ENCODE measurements around the gene CCL14. TPM values are rescaled to one million over a fixed set of nuclear protein-coding genes. Genes with fewer than 3 reads are reported as not detected.

Gene CCL14
- total and polyA plus RNA-seq, 4 donors: 2.9 to 66.0 (median 28.3) TPM

DNA sequence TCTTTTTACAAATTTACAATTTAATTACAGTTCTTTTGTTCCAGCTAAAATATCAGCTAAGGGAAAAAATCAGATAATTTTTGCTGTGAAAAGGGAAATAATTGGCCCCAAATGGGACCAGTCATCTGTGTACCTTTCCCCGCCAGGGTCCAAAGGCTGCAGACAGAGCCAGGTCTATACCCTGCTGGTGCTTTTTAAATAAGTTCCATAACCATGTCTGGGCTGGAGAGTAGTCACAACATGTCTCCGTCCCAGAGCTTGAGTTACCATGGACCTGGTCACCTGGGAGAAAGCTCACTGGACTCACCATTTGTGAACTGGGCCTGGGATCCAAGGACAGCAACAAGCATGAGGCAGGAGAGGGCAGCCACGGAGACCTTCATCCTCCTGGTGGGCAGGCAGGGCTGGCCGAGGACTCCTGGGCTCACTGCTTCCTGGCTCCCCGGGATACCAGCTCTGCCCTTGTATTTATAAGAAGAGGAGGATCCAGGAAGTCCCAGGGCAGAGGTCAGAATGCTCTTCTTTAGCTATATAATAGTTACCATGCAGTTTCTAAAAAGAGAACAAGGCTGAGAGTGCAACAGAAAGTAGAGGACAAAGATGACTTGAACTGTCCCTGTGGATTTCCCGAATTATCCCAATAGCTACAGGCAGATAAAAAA, 14.7 kb upstream of the CCL14 start, which contains the start of gene CCL15:
Gene CCL15 (minus strand): TSS at position 444 of the 662 bp plus-strand sequence. CDS start 61 bp downstream, at position 383.
- TF ChIP-seq, protein P1, sequence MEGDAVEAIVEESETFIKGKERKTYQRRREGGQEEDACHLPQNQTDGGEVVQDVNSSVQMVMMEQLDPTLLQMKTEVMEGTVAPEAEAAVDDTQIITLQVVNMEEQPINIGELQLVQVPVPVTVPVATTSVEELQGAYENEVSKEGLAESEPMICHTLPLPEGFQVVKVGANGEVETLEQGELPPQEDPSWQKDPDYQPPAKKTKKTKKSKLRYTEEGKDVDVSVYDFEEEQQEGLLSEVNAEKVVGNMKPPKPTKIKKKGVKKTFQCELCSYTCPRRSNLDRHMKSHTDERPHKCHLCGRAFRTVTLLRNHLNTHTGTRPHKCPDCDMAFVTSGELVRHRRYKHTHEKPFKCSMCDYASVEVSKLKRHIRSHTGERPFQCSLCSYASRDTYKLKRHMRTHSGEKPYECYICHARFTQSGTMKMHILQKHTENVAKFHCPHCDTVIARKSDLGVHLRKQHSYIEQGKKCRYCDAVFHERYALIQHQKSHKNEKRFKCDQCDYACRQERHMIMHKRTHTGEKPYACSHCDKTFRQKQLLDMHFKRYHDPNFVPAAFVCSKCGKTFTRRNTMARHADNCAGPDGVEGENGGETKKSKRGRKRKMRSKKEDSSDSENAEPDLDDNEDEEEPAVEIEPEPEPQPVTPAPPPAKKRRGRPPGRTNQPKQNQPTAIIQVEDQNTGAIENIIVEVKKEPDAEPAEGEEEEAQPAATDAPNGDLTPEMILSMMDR (IDR thresholded peaks at IDR 0.05; ENCODE audit: control extremely low read depth, extremely low read depth): no peak
- H3K27ac ChIP-seq (ENCODE audit: low read depth in 1 of 2, low read length in 1 of 2): no peak within 1 kb of the TSS
- peaks cover 0 to 9% (median 0%) of the 10 kb centered on the region in 5 donors for H3K4me1 ChIP-seq (ENCODE audit: control insufficient read depth in 5 of 5, insufficient read depth in 5 of 5, low read length in 5 of 5)
- H3K27me3 ChIP-seq (ENCODE audit: control insufficient read depth in 3 of 3, insufficient read depth in 3 of 3, low read length in 2 of 3): no peaks in the 10 kb centered on the region
- no peaks in the 10 kb centered on the region for H3K9me3 ChIP-seq (ENCODE audit: control insufficient read depth in 4 of 4, insufficient read depth in 3 of 4, low read length in 3 of 4)
- no peak within 1 kb of the TSS for H3K4me3 ChIP-seq
- no peaks in the 10 kb centered on the region for H3K36me3 ChIP-seq (ENCODE audit: control insufficient read depth in 4 of 4, insufficient read depth in 4 of 4, low read length in 4 of 4)
- ATAC-seq (ENCODE audit: insufficient read depth, low FRiP score): no peak
- H3K9ac ChIP-seq (ENCODE audit: insufficient read depth in 1 of 2, low read length in 2 of 2): no peak within 1 kb of the TSS
- DNase-seq: no peak
- 75 to 80% methylated on average over 6 of the region's 6 CpGs for WGBS, 2 donors

DNA sequence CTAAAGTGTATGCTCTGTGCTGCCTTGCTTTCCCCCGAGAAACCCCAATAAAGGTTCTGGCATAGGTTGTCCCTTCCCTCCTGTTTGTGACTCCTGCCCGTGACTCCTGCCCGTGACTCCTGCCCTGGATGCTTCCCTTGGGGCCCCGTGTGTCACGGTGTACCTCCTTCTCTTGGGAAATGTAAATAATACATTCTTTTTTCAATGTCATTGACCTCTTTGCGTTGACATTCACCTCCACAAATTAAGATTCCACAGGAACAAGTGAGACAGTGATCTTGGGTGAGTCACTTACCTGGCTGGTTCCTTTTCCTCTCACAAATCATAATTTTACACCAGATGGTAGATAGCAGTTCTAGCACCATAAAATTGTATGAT, 14.2 kb upstream of the CCL14 start:
- H3K27ac ChIP-seq (ENCODE audit: low read depth in 1 of 2, low read length in 1 of 2): no peak overlapping the region
- no peak overlapping the region for H3K9ac ChIP-seq (ENCODE audit: insufficient read depth in 1 of 2, low read length in 2 of 2)
- no peaks in the 10 kb centered on the region for H3K9me3 ChIP-seq (ENCODE audit: control insufficient read depth in 4 of 4, insufficient read depth in 3 of 4, low read length in 3 of 4)
- H3K27me3 ChIP-seq (ENCODE audit: control insufficient read depth in 3 of 3, insufficient read depth in 3 of 3, low read length in 2 of 3): no peaks in the 10 kb centered on the region
- H3K36me3 ChIP-seq (ENCODE audit: control insufficient read depth in 4 of 4, insufficient read depth in 4 of 4, low read length in 4 of 4): no peaks in the 10 kb centered on the region
- H3K4me3 ChIP-seq: no peak overlapping the region
- WGBS, 2 donors: 85 to 87% methylated on average over 6 of the region's 6 CpGs
- DNase-seq (no peak), ATAC-seq (ENCODE audit: insufficient read depth, low FRiP score) (no peak)
- TF ChIP-seq, protein P1 (IDR thresholded peaks at IDR 0.05; ENCODE audit: control extremely low read depth, extremely low read depth): no peak
- peaks cover 0 to 9% (median 0%) of the 10 kb centered on the region in 5 donors for H3K4me1 ChIP-seq (ENCODE audit: control insufficient read depth in 5 of 5, insufficient read depth in 5 of 5, low read length in 5 of 5)

DNA sequence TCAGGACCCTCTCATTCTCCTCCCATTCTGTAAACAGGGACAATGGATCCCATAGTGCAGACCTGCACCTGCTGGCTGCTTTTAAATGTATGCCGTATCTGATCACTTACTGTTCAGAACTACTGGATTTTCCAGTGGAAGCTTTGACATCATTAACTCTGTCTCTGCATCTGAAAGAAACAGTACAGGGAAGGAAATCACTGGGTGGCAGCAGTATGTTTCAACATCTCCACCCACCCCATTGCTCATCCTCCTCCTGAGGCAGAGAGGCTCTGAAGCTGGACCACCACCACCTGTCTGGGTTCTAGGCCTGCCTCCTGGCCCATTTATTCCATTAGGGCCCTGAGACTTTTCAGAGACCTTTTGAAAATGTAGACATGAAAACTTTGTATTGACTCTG, 12.2 kb upstream of the CCL14 start:
- Histone ChIP-seq H3K9ac (ENCODE audit: insufficient read depth in 1 of 2, low read length in 2 of 2) (no peak overlapping the region), H3K36me3 (ENCODE audit: control insufficient read depth in 4 of 4, insufficient read depth in 4 of 4, low read length in 4 of 4) (no peaks in the 10 kb centered on the region), H3K4me1 (ENCODE audit: control insufficient read depth in 5 of 5, insufficient read depth in 5 of 5, low read length in 5 of 5) (peaks cover 0 to 9% (median 0%) of the 10 kb centered on the region in 5 donors), H3K27me3 (ENCODE audit: control insufficient read depth in 3 of 3, insufficient read depth in 3 of 3, low read length in 2 of 3) (no peaks in the 10 kb centered on the region), H3K4me3 (no peak overlapping the region), H3K27ac (ENCODE audit: low read depth in 1 of 2, low read length in 1 of 2) (no peak overlapping the region), H3K9me3 (ENCODE audit: control insufficient read depth in 4 of 4, insufficient read depth in 3 of 4, low read length in 3 of 4) (no peaks in the 10 kb centered on the region)
- ATAC-seq (ENCODE audit: insufficient read depth, low FRiP score): no peak
- TF ChIP-seq, protein P1 (IDR thresholded peaks at IDR 0.05; ENCODE audit: control extremely low read depth, extremely low read depth): no peak
- no peak for DNase-seq
- 85 to 100% methylated on average over 1 of the region's 1 CpG for WGBS, 2 donors

Data from lung (tissue), 12 donors.